Midbrain (tissue), 1 donor: ENCODE results near the gene CLCN2.
A peak's percentile ranks its signal among the peaks of the same experiment; 100 is the strongest.

Source experiments
- DNase-seq: peaks from one replicate; lab custom pipeline; 2025; lab: John Stamatoyannopoulos, UW

The CLCN2 gene

GRCh38 chr3:184361532-184361931 is at the start of gene CLCN2, which contains the start of gene POLR2H:
TSS of gene CLCN2 (minus strand) at chr3:184361605. CDS start at chr3:184361479, 126 bp downstream.
TSS of gene POLR2H (plus strand) at chr3:184361710. CDS start at chr3:184363493, 1,783 bp downstream.
- peak; percentile 81 for DNase-seq

DNA sequence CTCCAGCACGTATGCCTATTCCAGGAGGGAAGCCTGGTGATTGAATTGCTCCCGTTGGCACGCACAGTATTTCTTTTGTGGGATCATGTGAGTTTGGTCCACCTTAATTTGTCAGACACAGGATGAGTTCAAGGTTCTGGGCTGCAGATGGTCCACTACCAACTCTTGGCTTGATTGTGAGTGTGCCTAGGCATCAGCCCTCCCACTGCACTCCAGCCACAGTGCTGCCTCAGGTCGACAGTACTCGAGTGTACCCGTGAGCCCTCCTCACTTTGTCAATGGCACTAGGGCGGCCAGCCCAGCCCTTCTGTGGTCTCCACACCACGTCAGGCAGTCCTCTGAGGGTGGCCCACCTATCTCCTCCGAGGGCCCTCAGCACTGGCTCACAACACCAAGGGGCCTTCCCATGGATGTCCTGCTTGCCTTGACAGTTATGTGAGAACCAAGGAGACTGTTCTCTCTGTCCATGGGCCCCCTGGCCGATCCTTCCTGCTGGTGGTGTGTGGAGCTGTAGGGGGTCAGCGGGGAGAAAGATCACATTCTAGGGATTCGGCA is 48.6 kb upstream of the CLCN2 start:
- no peak for DNase-seq

- peak; percentile 4 for DNase-seq
Observed at GRCh38 chr3:184409331-184409926, 48.0 kb upstream of the CLCN2 start.

- no peak for DNase-seq
Observed at GRCh38 chr3:184405075-184406030, 43.9 kb upstream of the CLCN2 start.

- DNase-seq = no peak
Observed at GRCh38 chr3:184399410-184399809, 38.0 kb upstream of the CLCN2 start.

DNA sequence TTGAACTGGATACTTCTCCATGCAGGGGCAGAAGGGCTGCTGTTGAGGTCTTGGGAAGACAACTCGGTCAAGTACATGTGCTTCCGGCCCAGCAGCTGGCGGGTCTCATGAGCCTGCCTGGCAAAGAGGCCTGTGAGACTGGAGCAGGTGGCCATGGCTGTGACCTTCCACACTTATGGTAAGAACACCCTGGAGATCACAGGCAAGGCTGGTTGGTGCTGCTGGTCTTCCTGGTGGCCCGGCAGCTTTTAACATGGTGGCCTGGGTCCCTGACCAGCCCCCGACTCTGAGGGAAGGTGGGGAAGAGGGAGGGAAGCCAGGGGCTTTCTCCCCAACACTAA is 33.9 kb upstream of the CLCN2 start:
- DNase-seq = no peak

- no peak for DNase-seq
Observed at GRCh38 chr3:184391266-184391665, 29.9 kb upstream of the CLCN2 start.

DNA sequence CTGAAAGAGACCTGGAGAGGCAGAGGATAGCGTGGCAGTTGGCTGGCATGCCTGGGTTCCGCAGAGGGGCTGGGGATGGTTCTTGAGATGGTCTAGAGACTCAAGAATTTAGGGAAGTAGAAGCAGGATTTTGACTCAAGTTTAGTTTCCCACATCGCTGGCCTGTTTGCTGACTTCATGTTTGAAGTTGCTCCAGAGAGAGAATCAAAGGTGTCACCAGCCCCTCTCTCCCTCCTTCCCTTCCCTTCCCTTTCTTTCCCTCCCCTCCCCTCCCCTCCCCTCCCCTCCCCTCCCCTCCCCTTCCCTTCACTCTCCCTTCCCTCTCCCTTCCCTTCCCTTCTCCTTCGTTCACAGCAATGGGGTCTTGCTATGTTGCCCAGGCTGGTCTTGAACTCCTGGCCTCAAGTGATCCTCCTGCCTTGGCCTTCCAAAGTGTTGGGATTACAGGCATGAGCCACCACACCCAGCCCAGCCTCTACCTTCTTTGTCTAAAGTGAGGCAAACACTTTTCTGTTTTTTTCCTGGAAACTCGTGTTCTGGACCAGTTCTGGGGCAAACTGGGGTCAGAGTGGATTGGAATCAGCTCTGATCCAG is 28.6 kb upstream of the CLCN2 start:
- DNase-seq = no peak

GRCh38 chr3:184389384-184389783 is 28.0 kb upstream of the CLCN2 start:
- no peak for DNase-seq

DNA sequence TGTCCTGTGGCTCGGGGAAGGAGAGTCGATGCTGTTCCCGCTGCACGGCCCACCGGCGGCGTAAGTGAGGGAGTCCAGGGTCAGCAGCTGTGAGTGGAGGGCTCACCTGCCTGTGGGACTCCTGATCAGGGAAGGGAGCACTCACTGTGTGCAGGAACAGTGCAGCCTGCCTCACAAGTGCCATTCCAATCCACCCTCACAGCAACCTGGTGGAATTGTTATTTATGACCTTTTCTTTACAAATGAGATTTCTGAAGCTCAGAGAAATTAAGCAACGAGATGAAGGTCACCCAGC is 27.5 kb upstream of the CLCN2 start:
- DNase-seq = no peak

GRCh38 chr3:184388164-184388935 is 26.9 kb upstream of the CLCN2 start:
- no peak for DNase-seq

DNA sequence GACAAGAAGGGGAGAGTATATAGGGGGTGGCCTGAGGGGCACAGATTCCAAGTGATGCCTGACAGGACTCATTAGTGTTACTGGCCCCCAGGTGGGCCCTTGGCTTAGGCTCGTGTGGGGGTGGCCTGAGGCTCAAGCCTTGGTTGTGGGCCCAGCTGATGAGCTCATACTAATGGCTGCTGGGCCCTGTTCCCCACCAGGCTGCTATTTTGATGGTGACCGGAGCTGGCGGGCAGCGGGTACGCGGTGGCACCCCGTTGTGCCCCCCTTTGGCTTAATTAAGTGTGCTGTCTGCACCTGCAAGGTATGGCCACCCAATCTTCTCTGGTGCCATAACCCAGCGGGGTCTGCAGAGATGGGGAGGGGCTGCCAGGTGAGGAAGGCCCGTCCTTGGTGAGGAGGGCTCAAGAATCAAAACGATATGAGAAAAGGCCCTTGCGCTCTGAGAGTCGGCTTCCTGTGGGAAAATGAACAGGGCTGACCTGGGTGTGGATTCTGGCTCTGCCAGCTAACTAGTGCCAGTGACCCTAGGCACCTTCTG is 25.8 kb upstream of the CLCN2 start:
- no peak for DNase-seq

DNA sequence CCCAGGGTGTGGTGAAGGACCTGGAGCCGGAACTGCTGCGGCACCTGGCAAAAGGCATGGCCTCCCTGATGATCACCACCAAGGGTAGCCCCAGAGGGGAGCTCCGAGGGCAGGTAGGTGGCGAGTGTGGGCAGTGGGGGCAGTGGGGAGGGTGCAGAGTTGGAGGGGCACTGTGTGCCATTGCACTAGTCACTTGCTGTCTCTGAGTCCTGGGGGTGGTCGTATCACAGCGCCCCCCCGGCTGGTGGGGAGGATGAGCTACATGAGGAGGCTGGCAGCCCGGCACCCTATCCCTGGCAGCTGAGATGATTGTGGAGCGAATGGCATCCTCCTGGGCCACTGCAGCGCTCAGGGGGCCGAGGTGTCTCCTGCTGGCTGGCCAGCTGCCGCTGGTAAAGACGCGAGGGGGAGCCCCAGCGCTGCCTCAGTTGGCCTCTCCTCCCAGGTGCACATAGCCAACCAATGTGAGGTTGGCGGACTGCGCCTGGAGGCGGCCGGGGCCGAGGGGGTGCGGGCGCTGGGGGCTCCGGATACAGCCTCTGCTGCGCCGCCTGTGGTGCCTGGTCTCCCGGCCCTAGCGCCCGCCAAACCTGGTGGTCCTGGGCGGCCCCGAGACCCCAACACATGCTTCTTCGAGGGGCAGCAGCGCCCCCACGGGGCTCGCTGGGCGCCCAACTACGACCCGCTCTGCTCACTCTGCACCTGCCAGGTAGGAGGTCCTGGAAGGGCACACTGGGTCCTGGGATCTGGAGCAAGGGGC is 24.8 kb upstream of the CLCN2 start:
- no peak for DNase-seq

DNA sequence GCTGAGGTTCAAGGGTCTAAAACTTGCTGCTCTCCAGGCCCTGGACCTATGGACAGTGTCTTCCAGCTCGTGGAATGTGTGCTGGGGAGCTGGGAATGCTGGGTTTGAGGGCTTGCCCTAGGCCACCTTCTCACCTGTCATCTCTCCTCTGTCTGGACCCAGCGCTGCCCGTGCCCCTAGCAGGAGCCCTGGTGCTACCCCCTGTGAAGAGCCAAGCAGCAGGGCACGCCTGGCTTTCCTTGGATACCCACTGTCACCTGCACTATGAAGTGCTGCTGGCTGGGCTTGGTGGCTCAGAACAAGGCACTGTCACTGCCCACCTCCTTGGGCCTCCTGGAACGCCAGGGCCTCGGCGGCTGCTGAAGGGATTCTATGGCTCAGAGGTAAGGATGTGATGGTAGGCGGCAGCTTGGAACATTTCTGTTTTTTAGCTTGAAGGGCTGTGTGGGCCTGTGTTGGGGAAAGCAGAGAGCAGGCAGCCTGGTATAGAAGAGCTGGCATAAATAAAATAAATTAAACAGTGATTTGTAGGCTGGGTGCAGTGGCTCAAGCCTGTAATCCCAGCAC is 23.5 kb upstream of the CLCN2 start:
- DNase-seq = no peak

DNA sequence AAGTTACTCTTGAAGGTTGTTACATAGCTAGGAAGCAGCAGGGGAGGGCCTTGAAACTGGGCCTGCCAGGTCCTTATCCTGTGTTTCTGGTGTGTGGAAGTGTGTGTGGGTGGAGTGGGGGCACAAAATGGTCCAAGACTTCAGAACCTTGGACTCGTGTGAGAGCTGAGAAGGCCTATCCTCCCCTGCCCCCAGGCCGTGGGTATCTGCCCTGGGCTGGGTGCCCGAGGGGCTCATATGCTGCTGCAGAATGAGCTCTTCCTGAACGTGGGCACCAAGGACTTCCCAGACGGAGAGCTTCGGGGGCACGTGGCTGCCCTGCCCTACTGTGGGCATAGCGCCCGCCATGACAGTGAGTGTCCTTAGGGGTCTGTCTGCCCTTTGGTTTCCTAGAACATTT is 22.9 kb upstream of the CLCN2 start:
- no peak for DNase-seq

DNA sequence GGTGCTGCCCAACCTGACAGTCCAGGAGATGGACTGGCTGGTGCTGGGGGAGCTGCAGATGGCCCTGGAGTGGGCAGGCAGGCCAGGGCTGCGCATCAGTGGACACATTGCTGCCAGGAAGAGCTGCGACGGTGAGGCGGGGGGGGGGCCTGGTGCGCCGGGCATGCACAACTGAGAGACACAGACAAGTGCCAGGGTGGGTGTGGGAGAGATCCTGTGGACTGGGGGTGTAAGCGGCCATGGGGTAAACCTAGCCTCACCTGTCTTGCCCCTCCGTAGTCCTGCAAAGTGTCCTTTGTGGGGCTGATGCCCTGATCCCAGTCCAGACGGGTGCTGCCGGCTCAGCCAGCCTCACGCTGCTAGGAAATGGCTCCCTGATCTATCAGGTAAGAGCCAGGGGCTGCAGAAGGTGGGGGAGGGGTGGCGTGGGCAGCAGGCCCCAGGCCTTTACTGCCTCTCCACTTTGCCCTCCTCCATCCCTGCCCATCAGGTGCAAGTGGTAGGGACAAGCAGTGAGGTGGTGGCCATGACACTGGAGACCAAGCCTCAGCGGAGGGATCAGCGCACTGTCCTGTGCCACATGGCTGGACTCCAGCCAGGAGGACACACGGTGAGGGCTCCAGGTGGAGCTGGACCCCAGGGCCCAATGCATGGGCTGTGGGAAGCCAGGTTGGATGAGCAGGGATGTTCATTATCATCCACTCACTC is 21.8 kb upstream of the CLCN2 start:
- DNase-seq = no peak

- DNase-seq = no peak
Observed at GRCh38 chr3:184382326-184383032, 21.1 kb upstream of the CLCN2 start.

- DNase-seq = no peak
Observed at GRCh38 chr3:184381261-184382224, 20.1 kb upstream of the CLCN2 start.
